SK-N-SH treated with all-trans-retinoic acid at 6 μM for 48 hours (cell line): ENCODE results near the gene BABAM1.

ENCODE experiments used
- ATAC-seq: fragments of 200-7000 bp; cut with Tn5 transposase; 3 replicates; pipeline ENCODE4 v1.9.1; 2020; ENCODE audit warnings: mild to moderate bottlenecking, moderate library complexity
- BACH2 ChIP-seq: fragments of 250-450 bp; sonication (Bioruptor Pico); IDR thresholded peaks from 2 replicates; pipeline ENCODE4 v1.9.0; 2021; ENCODE audit warnings: mild to moderate bottlenecking, borderline replicate concordance
- CSDC2 ChIP-seq: fragments of 250-450 bp; sonication (Bioruptor Pico); IDR thresholded peaks from 2 replicates; pipeline ENCODE4 v1.5.0; 2020; ENCODE audit warnings: mild to moderate bottlenecking, moderate library complexity
- ESRRG ChIP-seq: fragments of 250-450 bp; sonication (Bioruptor Pico); IDR thresholded peaks from 2 replicates; pipeline ENCODE4 v1.6.1; 2021; ENCODE audit warnings: mild to moderate bottlenecking
- GLIS3 ChIP-seq: fragments of 250-450 bp; sonication (Bioruptor Pico); IDR thresholded peaks from 2 replicates; pipeline ENCODE4 v1.5.0; 2020; ENCODE audit warnings: mild to moderate bottlenecking, moderate library complexity
- ISL1 ChIP-seq: fragments of 250-450 bp; sonication (Bioruptor Pico); IDR thresholded peaks from 2 replicates; pipeline ENCODE4 v2.1.2; 2022; ENCODE audit warnings: mild to moderate bottlenecking, moderate library complexity
- OSR1 ChIP-seq: fragments of 250-450 bp; sonication (Bioruptor Pico); IDR thresholded peaks from 2 replicates; pipeline ENCODE4 v1.8.0; 2022; ENCODE audit warnings: moderate library complexity, mild to moderate bottlenecking, inconsistent platforms
- PPARA ChIP-seq: fragments of 250-450 bp; sonication (Bioruptor Pico); IDR thresholded peaks from 2 replicates; pipeline ENCODE4 v1.5.0; 2020; ENCODE audit warnings: mild to moderate bottlenecking, borderline replicate concordance
- RARB ChIP-seq: fragments of 250-450 bp; sonication (Bioruptor Pico); IDR thresholded peaks from 2 replicates; pipeline ENCODE4 v1.8.0; 2021; ENCODE audit warnings: mild to moderate bottlenecking, moderate library complexity
- SNAI2 ChIP-seq: fragments of 250-450 bp; sonication (Bioruptor Pico); IDR thresholded peaks from 2 replicates; pipeline ENCODE4 v1.5.0; 2020; ENCODE audit warnings: mild to moderate bottlenecking, moderate library complexity
- TCF4 ChIP-seq: fragments of 250-450 bp; sonication (Bioruptor Pico); IDR thresholded peaks from 2 replicates; pipeline ENCODE4 v1.8.0; 2021; ENCODE audit warnings: mild to moderate bottlenecking, moderate library complexity, borderline replicate concordance
- TOX ChIP-seq: fragments of 250-450 bp; sonication (Bioruptor Pico); IDR thresholded peaks from 2 replicates; pipeline ENCODE4 v1.8.0; 2021; ENCODE audit warnings: mild to moderate bottlenecking, moderate library complexity, borderline replicate concordance
- ZC3H10 ChIP-seq: fragments of 250-450 bp; sonication (Bioruptor Pico); IDR thresholded peaks from 2 replicates; pipeline ENCODE4 v1.5.1; 2021; ENCODE audit warnings: mild to moderate bottlenecking, moderate library complexity
- ZFP3 ChIP-seq: fragments of 250-450 bp; sonication (Bioruptor Pico); IDR thresholded peaks from 2 replicates; pipeline ENCODE4 v1.5.0; 2020; ENCODE audit warnings: mild to moderate bottlenecking, moderate library complexity
- ZFP30 ChIP-seq: fragments of 450-650 bp; formaldehyde crosslinking; IDR thresholded peaks from 2 replicates; pipeline ENCODE4 v1.5.0; 2022; ENCODE audit warnings: mild to moderate bottlenecking, moderate library complexity
- ZNF565 ChIP-seq: fragments of 450-650 bp; formaldehyde crosslinking; conservative IDR thresholded peaks from 2 replicates; pipeline ENCODE4 v1.5.0; 2020; ENCODE audit warnings: low read depth, mild to moderate bottlenecking, moderate library complexity
- ZNF70 ChIP-seq: fragments of 450-650 bp; formaldehyde crosslinking; IDR thresholded peaks from 2 replicates; pipeline ENCODE4 v1.5.0; 2020; ENCODE audit warnings: mild to moderate bottlenecking, moderate library complexity
- ZNF8 ChIP-seq: fragments of 450-650 bp; formaldehyde crosslinking; IDR thresholded peaks from 2 replicates; pipeline ENCODE4 v1.5.0; 2020; ENCODE audit warnings: mild to moderate bottlenecking, moderate library complexity
- TF ChIP-seq, protein P1 (sequence below): fragments of 250-450 bp; sonication (Bioruptor Pico); IDR thresholded peaks from 2 replicates; pipeline ENCODE4 v1.5.1; 2021; ENCODE audit warnings: mild to moderate bottlenecking, moderate library complexity
- TF ChIP-seq, protein P2 (sequence below): fragments of 250-450 bp; sonication (Bioruptor Pico); IDR thresholded peaks from 2 replicates; pipeline ENCODE4 v1.5.0; 2020; ENCODE audit warnings: mild to moderate bottlenecking, moderate library complexity
- TF ChIP-seq, protein P3 (sequence below): fragments of 250-450 bp; sonication (Bioruptor Pico); IDR thresholded peaks from 2 replicates; pipeline ENCODE4 v1.8.0; 2021; ENCODE audit warnings: low read depth, mild to moderate bottlenecking, moderate library complexity, borderline replicate concordance
- TF ChIP-seq, protein P4 (sequence below): fragments of 250-450 bp; sonication (Bioruptor Pico); IDR thresholded peaks from 2 replicates; pipeline ENCODE4 v1.5.1; 2020; ENCODE audit warnings: low read depth, mild to moderate bottlenecking, moderate library complexity
- TF ChIP-seq, protein P5 (sequence below): fragments of 250-450 bp; sonication (Bioruptor Pico); IDR thresholded peaks from 2 replicates; pipeline ENCODE4 v1.8.0; 2020; ENCODE audit warnings: mild to moderate bottlenecking, moderate library complexity, borderline replicate concordance

The BABAM1 gene

DNA sequence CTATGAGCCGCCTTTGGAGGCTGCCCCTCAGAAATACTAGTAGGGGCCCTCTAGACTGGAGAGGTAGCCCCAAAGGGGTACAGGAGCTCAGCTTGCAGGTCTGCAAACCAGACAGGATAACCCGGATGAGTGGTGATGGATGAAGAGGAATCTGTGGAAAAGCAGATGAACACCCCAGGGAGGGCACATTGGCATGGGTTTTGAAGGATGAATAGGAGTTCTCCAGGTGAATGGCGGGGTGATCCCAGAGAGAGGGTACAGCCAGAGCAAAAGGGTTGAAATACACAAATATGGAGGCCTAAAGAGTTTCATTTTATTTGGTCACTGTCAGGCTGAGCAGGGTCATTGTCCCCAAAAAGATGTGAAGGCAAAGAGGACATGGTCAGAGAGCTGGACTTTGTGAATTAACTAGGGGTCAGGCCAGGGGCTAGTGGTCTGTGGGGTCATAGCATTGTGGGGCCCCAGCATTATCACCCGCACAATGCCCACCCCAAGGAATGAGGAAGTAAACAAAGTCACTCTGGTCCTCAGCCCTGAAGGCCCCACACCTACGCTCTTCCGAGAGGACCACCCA is 26.3 kb upstream of the BABAM1 start:
- ATAC-seq = no peak
- TF ChIP-seq, protein P1, sequence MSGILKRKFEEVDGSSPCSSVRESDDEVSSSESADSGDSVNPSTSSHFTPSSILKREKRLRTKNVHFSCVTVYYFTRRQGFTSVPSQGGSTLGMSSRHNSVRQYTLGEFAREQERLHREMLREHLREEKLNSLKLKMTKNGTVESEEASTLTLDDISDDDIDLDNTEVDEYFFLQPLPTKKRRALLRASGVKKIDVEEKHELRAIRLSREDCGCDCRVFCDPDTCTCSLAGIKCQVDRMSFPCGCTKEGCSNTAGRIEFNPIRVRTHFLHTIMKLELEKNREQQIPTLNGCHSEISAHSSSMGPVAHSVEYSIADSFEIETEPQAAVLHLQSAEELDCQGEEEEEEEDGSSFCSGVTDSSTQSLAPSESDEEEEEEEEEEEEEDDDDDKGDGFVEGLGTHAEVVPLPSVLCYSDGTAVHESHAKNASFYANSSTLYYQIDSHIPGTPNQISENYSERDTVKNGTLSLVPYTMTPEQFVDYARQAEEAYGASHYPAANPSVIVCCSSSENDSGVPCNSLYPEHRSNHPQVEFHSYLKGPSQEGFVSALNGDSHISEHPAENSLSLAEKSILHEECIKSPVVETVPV (CRISPR knock-in tag) = no peak
- TF ChIP-seq ZFP3 (CRISPR knock-in tag) (peak; percentile 99), ESRRG (CRISPR knock-in tag) (no peak), ZNF565 (CRISPR knock-in tag) (no peak), GLIS3 (CRISPR knock-in tag) (no peak), PPARA (CRISPR knock-in tag) (no peak)

DNA sequence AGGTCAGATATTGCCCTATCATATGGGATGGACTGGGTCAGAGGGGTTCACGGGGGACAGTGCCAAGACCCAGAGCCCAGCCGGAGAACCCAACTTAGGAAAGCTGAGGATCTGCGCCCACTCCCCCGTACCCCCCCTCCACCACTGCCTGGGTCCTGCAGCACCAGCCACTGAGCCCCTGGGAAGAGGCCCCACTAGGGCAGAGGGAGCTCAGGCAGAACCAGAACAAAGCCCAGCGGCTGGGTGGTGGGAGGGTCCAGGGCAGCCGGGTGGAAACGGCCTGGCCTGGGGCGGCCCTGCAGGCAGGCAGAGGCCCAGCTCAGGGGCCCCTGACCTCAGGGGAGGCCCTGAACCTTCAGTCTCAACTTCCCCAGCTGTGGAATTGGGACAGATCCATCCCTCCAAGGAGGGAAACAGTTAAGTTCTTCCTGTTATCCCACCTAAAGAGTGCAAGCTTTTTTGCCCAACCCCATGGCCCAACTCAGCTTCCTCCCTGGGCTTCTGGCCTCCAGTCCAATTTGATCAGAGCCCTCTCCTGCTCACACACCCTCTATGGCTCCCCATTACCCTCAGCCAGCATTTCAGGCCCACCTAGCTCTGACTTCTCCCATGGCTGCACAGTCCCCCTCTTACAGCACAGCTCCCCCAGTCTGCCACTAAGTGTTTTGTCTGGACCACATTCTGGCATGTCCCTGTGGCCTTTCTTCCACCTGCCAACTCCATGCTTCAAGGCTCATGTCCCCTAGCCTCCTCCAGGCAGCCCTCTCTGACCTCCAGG is 24.6 kb upstream of the BABAM1 start:
- no peak for TF ChIP-seq ZNF70 (CRISPR knock-in tag)
- TF ChIP-seq, protein P2, sequence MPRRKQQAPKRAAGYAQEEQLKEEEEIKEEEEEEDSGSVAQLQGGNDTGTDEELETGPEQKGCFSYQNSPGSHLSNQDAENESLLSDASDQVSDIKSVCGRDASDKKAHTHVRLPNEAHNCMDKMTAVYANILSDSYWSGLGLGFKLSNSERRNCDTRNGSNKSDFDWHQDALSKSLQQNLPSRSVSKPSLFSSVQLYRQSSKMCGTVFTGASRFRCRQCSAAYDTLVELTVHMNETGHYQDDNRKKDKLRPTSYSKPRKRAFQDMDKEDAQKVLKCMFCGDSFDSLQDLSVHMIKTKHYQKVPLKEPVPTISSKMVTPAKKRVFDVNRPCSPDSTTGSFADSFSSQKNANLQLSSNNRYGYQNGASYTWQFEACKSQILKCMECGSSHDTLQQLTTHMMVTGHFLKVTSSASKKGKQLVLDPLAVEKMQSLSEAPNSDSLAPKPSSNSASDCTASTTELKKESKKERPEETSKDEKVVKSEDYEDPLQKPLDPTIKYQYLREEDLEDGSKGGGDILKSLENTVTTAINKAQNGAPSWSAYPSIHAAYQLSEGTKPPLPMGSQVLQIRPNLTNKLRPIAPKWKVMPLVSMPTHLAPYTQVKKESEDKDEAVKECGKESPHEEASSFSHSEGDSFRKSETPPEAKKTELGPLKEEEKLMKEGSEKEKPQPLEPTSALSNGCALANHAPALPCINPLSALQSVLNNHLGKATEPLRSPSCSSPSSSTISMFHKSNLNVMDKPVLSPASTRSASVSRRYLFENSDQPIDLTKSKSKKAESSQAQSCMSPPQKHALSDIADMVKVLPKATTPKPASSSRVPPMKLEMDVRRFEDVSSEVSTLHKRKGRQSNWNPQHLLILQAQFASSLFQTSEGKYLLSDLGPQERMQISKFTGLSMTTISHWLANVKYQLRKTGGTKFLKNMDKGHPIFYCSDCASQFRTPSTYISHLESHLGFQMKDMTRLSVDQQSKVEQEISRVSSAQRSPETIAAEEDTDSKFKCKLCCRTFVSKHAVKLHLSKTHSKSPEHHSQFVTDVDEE (CRISPR knock-in tag) = no peak
- TF ChIP-seq, protein P3, sequence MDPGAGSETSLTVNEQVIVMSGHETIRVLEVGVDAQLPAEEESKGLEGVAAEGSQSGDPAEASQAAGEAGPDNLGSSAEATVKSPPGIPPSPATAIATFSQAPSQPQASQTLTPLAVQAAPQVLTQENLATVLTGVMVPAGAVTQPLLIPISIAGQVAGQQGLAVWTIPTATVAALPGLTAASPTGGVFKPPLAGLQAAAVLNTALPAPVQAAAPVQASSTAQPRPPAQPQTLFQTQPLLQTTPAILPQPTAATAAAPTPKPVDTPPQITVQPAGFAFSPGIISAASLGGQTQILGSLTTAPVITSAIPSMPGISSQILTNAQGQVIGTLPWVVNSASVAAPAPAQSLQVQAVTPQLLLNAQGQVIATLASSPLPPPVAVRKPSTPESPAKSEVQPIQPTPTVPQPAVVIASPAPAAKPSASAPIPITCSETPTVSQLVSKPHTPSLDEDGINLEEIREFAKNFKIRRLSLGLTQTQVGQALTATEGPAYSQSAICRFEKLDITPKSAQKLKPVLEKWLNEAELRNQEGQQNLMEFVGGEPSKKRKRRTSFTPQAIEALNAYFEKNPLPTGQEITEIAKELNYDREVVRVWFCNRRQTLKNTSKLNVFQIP (CRISPR knock-in tag) = no peak
- TF ChIP-seq ESRRG (CRISPR knock-in tag) = no peak
- TF ChIP-seq PPARA (CRISPR knock-in tag) = no peak
- no peak for TF ChIP-seq BACH2 (CRISPR knock-in tag)
- no peak for TF ChIP-seq SNAI2
- TF ChIP-seq, protein P4, sequence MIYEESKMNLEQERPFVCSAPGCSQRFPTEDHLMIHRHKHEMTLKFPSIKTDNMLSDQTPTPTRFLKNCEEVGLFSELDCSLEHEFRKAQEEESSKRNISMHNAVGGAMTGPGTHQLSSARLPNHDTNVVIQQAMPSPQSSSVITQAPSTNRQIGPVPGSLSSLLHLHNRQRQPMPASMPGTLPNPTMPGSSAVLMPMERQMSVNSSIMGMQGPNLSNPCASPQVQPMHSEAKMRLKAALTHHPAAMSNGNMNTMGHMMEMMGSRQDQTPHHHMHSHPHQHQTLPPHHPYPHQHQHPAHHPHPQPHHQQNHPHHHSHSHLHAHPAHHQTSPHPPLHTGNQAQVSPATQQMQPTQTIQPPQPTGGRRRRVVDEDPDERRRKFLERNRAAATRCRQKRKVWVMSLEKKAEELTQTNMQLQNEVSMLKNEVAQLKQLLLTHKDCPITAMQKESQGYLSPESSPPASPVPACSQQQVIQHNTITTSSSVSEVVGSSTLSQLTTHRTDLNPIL = no peak
- TF ChIP-seq OSR1 (CRISPR knock-in tag) = no peak
- TF ChIP-seq TOX (CRISPR knock-in tag) = no peak
- TF ChIP-seq ZC3H10 (CRISPR knock-in tag) = no peak
- TF ChIP-seq, protein P1 (CRISPR knock-in tag) = no peak
- no peak for TF ChIP-seq CSDC2
- TF ChIP-seq ZFP30 = no peak
- ATAC-seq = no peak

DNA sequence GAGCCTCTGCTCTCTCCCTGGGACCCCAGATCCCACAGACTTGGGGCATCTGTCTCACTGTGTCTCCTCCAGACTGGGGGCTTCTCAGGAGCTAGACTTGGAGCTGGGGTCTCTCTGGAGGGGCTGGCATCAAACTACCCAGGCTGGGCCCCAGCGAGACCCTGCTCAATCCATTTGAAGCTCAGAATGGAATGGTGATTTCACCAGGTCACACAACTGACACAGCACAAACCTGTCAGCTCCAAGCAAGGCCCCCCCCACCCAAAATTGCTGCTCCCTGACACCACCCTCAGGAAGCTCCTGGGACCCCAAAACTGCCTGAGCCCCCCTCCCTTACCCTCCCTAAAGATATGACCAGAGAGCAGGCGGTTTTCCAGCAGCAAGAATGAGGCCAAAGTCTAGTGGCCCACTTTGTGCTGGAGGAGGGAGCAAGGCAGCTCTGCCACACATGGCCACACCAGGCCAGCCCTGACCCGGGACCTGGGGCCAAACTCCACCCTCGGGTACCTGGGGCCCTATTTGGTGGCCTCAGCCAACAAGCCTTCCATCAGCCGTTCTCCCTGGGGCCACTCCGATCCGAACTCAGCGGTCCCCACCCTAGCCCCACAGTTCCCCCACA is 23.9 kb upstream of the BABAM1 start:
- ATAC-seq = peak; percentile 10
- TF ChIP-seq CSDC2 (no peak), TOX (CRISPR knock-in tag) (no peak), RARB (CRISPR knock-in tag) (no peak), ZC3H10 (CRISPR knock-in tag) (no peak), ZNF70 (CRISPR knock-in tag) (no peak), ESRRG (CRISPR knock-in tag) (no peak), ZNF8 (CRISPR knock-in tag) (no peak), TCF4 (no peak), ISL1 (CRISPR knock-in tag) (no peak)
- TF ChIP-seq, protein P4 = no peak
- TF ChIP-seq, protein P5, sequence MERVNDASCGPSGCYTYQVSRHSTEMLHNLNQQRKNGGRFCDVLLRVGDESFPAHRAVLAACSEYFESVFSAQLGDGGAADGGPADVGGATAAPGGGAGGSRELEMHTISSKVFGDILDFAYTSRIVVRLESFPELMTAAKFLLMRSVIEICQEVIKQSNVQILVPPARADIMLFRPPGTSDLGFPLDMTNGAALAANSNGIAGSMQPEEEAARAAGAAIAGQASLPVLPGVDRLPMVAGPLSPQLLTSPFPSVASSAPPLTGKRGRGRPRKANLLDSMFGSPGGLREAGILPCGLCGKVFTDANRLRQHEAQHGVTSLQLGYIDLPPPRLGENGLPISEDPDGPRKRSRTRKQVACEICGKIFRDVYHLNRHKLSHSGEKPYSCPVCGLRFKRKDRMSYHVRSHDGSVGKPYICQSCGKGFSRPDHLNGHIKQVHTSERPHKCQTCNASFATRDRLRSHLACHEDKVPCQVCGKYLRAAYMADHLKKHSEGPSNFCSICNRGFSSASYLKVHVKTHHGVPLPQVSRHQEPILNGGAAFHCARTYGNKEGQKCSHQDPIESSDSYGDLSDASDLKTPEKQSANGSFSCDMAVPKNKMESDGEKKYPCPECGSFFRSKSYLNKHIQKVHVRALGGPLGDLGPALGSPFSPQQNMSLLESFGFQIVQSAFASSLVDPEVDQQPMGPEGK (CRISPR knock-in tag) = no peak
